A673 (cell line): ENCODE results near the gene BFSP2. TPM values are rescaled to one million over a fixed set of nuclear protein-coding genes. Genes with fewer than 3 reads are reported as not detected.

Source experiments
- BruUV-seq: library from RNA; stranded (reverse); fragments of 400-500 nt; replicated peaks from 2 replicates; lab custom pipeline; 2021; lab: Mats Ljungman, UMichigan
- CTCF ChIA-PET: fragments of 300-600 bp; sonication (Branson Sonifier 250); formaldehyde crosslinking; loops from one replicate; lab custom pipeline; 2022; ENCODE audit warnings: antibody characterized with exemption; lab: Charles Lee
- POLR2A ChIA-PET: fragments of 300-600 bp; sonication (Branson Sonifier 250); formaldehyde crosslinking; loops from one replicate; lab custom pipeline; 2022; ENCODE audit warnings: antibody characterized with exemption; ENCODE audit not compliant: low non-redundant PET; lab: Charles Lee
- DNase-seq: peaks from one replicate; pipeline ENCODE4 v3.0.0-alpha.2; 2015; ENCODE audit warnings: low spot score
- H3K27ac ChIP-seq: fragments of 200-600 bp; sonication (generic); 2 replicates; pipeline ENCODE4 v1.5.1; 2016; ENCODE audit warnings: mixed run types, low read depth, mild to moderate bottlenecking, mixed read lengths, antibody characterized with exemption, low read length; ENCODE audit not compliant: poor library complexity, severe bottlenecking
- H3K27me3 ChIP-seq: fragments of 200-600 bp; sonication (generic); replicated peaks from 2 replicates; pipeline ENCODE4 v1.6.1; 2017; ENCODE audit warnings: mixed run types, low read depth, mild to moderate bottlenecking, mixed read lengths, antibody characterized with exemption, low read length; ENCODE audit not compliant: insufficient read depth, poor library complexity
- H3K36me3 ChIP-seq: fragments of 200-600 bp; sonication (generic); 2 replicates; pipeline ENCODE4 v1.6.1; 2016; ENCODE audit warnings: mixed run types, mild to moderate bottlenecking, mixed read lengths, antibody characterized with exemption, low read length; ENCODE audit not compliant: insufficient read depth, poor library complexity, severe bottlenecking
- H3K4me1 ChIP-seq: fragments of 200-600 bp; sonication (generic); 2 replicates; pipeline ENCODE4 v1.6.1; 2017; ENCODE audit warnings: mixed run types, mild to moderate bottlenecking, mixed read lengths, antibody characterized with exemption, low read length; ENCODE audit not compliant: insufficient read depth, poor library complexity, severe bottlenecking
- H3K4me3 ChIP-seq: fragments of 200-600 bp; sonication (generic); 2 replicates; pipeline ENCODE4 v1.5.1; 2016; ENCODE audit warnings: low read depth, mixed run types, mild to moderate bottlenecking, mixed read lengths, low read length; ENCODE audit not compliant: poor library complexity, severe bottlenecking
- H3K9me3 ChIP-seq: fragments of 200-600 bp; sonication (generic); 2 replicates; pipeline ENCODE4 v1.6.1; 2016; ENCODE audit warnings: mixed run types, low read depth, mild to moderate bottlenecking, mixed read lengths, antibody characterized with exemption, low read length; ENCODE audit not compliant: poor library complexity, severe bottlenecking
- CTCF ChIP-seq: fragments of 300-800, 200-600 bp; sonication (generic); conservative IDR thresholded peaks from 2 replicates; pipeline ENCODE4 v1.5.1; 2017; ENCODE audit warnings: low read depth, mild to moderate bottlenecking, antibody characterized with exemption, low read length, moderate library complexity, mixed read lengths
- EZH2 ChIP-seq: fragments of 200-600 bp; sonication (generic); IDR thresholded peaks from 2 replicates; pipeline ENCODE4 v1.6.1; 2017; ENCODE audit warnings: borderline replicate concordance, low read depth, mild to moderate bottlenecking, mixed read lengths, antibody characterized with exemption, low read length; ENCODE audit not compliant: poor library complexity, severe bottlenecking
- intact Hi-C: fragments of 100-400 bp; cut with micrococcal nuclease; formaldehyde crosslinking; loops from one replicate; pipeline ENCODE4 v1.10.0; 2022; ENCODE audit not compliant: unreplicated experiment
- total RNA-seq: library from RNA; stranded (reverse); gene quantifications from 2 replicates; pipeline ENCODE4 v1.2.3, GENCODE V29; 2021

Gene BFSP2
- total RNA-seq, 1 experiment from 2014 or later, result not detected

GRCh38 chr3:133448478-133449122 lies 48.7 kb downstream of the BFSP2 start:
- H3K9me3 ChIP-seq, result no peaks in the 10 kb centered on the region
- no peaks in the 10 kb centered on the region for H3K36me3 ChIP-seq
- POLR2A ChIA-PET, result no interaction called here
- H3K4me3 ChIP-seq, result no peak overlapping the region
- peaks cover 4% of the 10 kb centered on the region for H3K4me1 ChIP-seq
- no peak overlapping the region for H3K27ac ChIP-seq
- no peak for TF ChIP-seq CTCF
- no peak for TF ChIP-seq EZH2
- no peak for DNase-seq
- H3K27me3 ChIP-seq, result no peaks in the 10 kb centered on the region
- no TSS peak for BruUV-seq
- CTCF ChIA-PET, result no interaction called here
- intact Hi-C loops, result no loop called here

- POLR2A ChIA-PET, result no interaction called here
- TF ChIP-seq EZH2, result no peak
- no peak for TF ChIP-seq CTCF
- intact Hi-C loops, result no loop called here
- H3K27me3 ChIP-seq, result no peaks in the 10 kb centered on the region
- no peaks in the 10 kb centered on the region for H3K9me3 ChIP-seq
- H3K4me3 ChIP-seq, result no peak overlapping the region
- H3K27ac ChIP-seq, result no peak overlapping the region
- BruUV-seq, result no TSS peak
- peaks cover 4% of the 10 kb centered on the region for H3K4me1 ChIP-seq
- H3K36me3 ChIP-seq, result no peaks in the 10 kb centered on the region
- CTCF ChIA-PET, result no interaction called here
- DNase-seq, result no peak
Measured at GRCh38 chr3:133451309-133451708, 51.5 kb downstream of the BFSP2 start.

GRCh38 chr3:133452641-133453319 lies 52.9 kb downstream of the BFSP2 start:
- H3K27ac ChIP-seq, result no peak overlapping the region
- no peaks in the 10 kb centered on the region for H3K9me3 ChIP-seq
- POLR2A ChIA-PET, result no interaction called here
- DNase-seq, result no peak
- H3K4me3 ChIP-seq, result no peak overlapping the region
- H3K4me1 ChIP-seq, result peaks cover 4% of the 10 kb centered on the region
- intact Hi-C loops, result no loop called here
- no peaks in the 10 kb centered on the region for H3K27me3 ChIP-seq
- TF ChIP-seq CTCF (no peak), EZH2 (no peak)
- CTCF ChIA-PET, result no interaction called here
- BruUV-seq, result no TSS peak
- H3K36me3 ChIP-seq, result no peaks in the 10 kb centered on the region
